Stimulated activated CD8-positive, alpha-beta memory T cell treated with anti-CD3 and anti-CD28 coated beads, Interleukin-4, amount 100 ng/mL, for 4 hours (primary cell): Measurements from ENCODE around the gene HSF2.

Experiments used
- DNase-seq, 2 donors: peaks; one replicate each; pipeline ENCODE4 v3.0.0-alpha.2; 2020; ENCODE audit warnings: low read depth in 2 of 2, low spot score in 1 of 2

HSF2 gene

GRCh38 chr6:122399348-122400120, at the start of gene HSF2:
Gene HSF2 (plus strand): TSS chr6:122399652. CDS start chr6:122399738, 86 bp downstream.
- peak; percentile 73 to 87 for DNase-seq

- no peak for DNase-seq
Observed at GRCh38 chr6:122352981-122353664, 46.3 kb upstream of the HSF2 start.

DNA sequence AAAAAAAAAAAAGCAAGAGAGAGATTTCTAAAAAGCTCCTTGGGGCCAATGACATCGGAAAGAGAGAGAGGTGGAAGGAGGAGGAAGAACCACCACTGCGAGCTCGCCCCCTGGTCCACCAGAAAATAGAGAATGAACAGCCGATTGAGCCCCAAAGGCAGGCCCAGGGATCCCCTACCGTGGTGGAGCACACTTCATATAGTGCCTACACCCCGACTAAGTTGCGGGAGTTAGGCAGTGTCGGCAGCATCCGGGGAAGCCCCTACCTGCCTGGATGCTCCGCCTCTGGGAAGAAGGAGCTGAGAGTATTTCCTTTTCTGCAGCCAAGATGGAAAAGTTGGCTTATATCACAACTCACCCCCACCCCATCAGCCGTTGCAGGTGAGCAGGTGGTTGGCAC, 38.6 kb upstream of the HSF2 start:
- no peak for DNase-seq

GRCh38 chr6:122361314-122361979, 38.0 kb upstream of the HSF2 start:
- no peak for DNase-seq

DNA sequence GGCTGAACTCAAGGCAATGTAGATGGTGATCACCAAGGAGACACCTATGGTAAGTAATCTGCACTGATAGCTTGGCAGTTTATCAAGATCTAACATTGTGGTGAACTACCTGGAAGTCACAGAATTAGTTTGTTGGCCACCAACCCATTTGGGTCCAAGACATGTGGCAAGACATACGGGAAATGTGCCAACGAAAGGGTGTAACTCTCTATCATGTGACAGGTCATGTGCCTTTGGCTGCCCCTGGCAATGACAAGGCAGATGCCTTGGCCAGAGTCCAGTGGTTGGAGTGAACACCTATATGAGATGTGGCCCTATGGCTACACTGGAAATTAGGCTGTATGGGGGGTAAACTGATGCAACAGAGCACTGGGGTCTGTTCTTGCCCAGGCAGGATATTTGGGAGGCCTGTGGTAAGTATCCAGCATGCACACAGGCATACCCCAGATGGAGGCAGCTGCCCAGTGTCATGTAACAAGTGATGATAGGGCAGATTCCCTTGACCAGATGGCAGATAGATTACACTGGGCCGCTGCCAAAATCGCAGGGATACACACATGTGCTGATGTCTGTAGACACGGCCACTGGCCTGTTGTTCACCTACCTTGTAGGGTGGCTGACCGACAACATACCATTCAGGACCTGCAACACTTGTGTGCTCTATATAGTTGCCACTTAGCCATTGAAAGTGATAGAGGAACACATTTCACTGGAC, 35.5 kb upstream of the HSF2 start:
- DNase-seq: no peak

DNA sequence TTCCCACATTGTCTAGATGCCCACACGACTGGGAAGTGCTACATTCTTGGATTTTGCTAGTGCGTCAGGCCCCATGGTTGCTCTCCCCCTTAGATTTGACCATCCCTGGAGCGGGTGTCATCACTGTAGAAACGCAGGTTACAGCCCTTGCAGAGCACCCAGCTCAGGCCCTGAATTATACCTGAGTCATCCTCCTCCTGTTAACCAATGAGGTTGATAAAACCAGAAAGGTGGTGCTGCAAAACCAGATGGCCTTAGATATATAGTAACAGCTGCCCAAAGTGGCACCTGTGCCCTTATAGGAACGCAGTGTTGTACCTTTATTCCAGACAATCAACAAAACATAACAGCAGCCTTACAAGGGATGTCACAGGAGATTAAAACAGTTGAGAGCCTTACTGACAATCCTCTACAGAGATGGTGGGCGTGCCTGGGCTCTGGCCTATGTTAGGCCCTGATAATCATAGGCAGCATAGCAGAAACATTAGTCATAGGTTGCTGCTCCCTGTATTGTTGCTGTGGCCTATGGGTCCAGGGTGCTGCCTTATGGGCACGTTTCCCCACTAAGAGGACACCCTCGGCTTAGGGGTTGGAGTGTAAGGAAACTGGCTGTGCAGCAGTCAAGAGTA, 33.6 kb upstream of the HSF2 start:
- no peak for DNase-seq

GRCh38 chr6:122367171-122367570, 32.3 kb upstream of the HSF2 start:
- DNase-seq: no peak

- DNase-seq: no peak
Observed at GRCh38 chr6:122369536-122369935, 29.9 kb upstream of the HSF2 start.

- DNase-seq: no peak
Observed at GRCh38 chr6:122372647-122373046, 26.8 kb upstream of the HSF2 start.

GRCh38 chr6:122374307-122374706, 25.1 kb upstream of the HSF2 start:
- DNase-seq: no peak

DNA sequence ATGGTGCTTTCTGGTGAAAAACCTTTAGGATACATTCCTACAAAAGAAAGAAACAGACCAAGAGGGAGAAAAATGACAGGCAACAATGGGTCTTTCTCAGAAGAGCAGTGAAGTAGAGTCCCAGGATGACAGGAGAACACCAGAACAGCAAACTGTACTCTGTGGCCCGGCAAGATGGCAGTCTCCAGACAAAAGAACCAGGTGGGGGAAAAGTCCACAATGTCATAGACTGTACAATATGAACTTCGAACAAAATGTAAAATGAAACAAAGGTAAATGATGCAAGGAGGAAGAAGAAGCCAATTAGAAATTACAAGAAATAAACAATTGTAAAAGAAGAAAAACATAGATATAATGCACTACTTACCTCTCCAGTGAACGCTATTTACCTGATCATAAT, 23.2 kb upstream of the HSF2 start:
- no peak for DNase-seq

- peak; percentile 9 to 11 for DNase-seq
Observed at GRCh38 chr6:122381494-122382265, 17.8 kb upstream of the HSF2 start.

- DNase-seq: no peak
Observed at GRCh38 chr6:122385857-122386612, 13.4 kb upstream of the HSF2 start.

GRCh38 chr6:122388945-122389344, 10.5 kb upstream of the HSF2 start:
- no peak for DNase-seq

DNA sequence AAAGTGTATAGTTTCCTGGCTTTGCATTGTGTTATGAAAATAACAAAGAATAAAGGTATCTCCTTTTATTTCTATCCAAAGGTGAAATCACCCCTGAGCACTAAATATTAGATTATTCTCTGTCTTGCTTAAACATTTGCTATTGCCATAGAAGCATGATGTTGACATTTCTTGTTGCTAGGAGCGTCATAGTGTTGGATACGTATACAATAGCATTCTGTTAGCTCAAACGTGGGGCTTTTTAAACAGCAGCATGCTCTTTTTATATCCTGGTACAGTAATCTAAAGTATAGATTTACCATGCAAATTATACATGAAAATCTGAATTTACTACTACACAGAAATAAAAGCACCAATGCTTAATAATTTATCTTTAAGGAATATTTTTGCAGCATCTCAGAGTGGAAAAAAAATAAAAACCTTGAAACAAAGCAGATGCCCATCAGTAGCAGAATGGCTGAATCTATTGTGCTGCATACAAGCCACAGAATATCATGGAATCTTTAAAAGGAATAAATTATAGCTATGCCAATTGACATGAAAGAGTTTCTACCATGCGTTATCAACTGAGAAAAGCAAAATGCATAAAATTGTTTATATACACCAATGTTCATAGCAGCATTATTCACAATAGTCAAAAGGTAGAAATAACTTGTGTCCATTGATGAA, 9.6 kb upstream of the HSF2 start:
- DNase-seq: no peak

- no peak for DNase-seq
Observed at GRCh38 chr6:122392564-122393350, 6.7 kb upstream of the HSF2 start.

DNA sequence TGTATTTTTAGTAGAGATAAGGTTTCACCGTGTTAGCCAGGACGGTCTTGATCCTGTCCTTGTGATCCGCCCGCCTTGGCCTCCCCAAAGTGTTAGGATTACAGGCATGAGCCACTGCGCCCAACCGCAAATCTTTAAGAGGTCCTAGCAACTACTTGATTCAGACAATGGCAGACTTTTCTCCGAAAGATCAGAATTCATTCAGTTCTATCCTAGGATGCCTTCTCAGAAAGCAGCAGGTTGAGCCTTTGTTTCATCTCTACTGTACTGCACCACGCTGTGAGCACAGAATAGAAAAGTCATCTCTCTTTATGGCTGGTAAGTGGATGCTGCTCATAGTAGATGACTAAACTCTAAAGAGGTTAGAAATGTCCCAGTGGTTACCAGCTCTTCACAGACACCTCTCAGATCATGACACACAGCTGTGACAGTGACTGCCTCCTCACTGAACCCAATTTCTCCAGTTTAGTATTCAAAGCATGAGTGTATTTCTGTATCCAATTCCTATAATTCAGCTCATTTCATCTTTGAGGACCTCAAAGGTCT, 6.0 kb upstream of the HSF2 start:
- no peak for DNase-seq

- no peak for DNase-seq
Observed at GRCh38 chr6:122394016-122394415, 5.4 kb upstream of the HSF2 start.
